KMS-11 (cell line): ENCODE results near the gene FCF1.

Experiments
- H2AFZ ChIP-seq: fragments of 200-600 bp; sonication (generic); 2 replicates; pipeline ENCODE4 v1.6.1; 2016; ENCODE audit warnings: antibody characterized with exemption, mixed run types, low read depth
- H3K27ac ChIP-seq: fragments of 200-600 bp; sonication (generic); 2 replicates; pipeline ENCODE4 v1.6.1; 2016; ENCODE audit warnings: mild to moderate bottlenecking, mixed run types
- H3K27me3 ChIP-seq: fragments of 200-600 bp; sonication (generic); 2 replicates; pipeline ENCODE4 v1.6.1; 2017; ENCODE audit warnings: mild to moderate bottlenecking, low read depth, mixed run types, moderate library complexity; ENCODE audit not compliant: insufficient read depth
- H3K36me3 ChIP-seq: fragments of 200-600 bp; sonication (generic); 2 replicates; pipeline ENCODE4 v1.6.1; 2017; ENCODE audit warnings: mild to moderate bottlenecking, mixed run types; ENCODE audit not compliant: insufficient read depth
- H3K4me1 ChIP-seq: fragments of 200-600 bp; sonication (generic); 2 replicates; pipeline ENCODE4 v1.6.1; 2016; ENCODE audit warnings: mild to moderate bottlenecking, low read depth, mixed run types; ENCODE audit not compliant: poor library complexity, severe bottlenecking
- H3K4me2 ChIP-seq: fragments of 200-600 bp; sonication (generic); 2 replicates; pipeline ENCODE4 v1.7.0; 2016; ENCODE audit warnings: mild to moderate bottlenecking, mixed run types
- H3K4me3 ChIP-seq: fragments of 200-600 bp; sonication (generic); IDR thresholded peaks from 2 replicates; pipeline ENCODE4 v1.6.1; 2017; ENCODE audit warnings: low read depth, low read length, mixed read lengths; ENCODE audit not compliant: insufficient read depth
- H3K79me2 ChIP-seq: fragments of 200-600 bp; sonication (generic); 2 replicates; pipeline ENCODE4 v1.6.1; 2016; ENCODE audit warnings: low read depth, mixed run types; ENCODE audit not compliant: insufficient read depth
- H3K9ac ChIP-seq: fragments of 200-600 bp; sonication (generic); 2 replicates; pipeline ENCODE4 v1.6.1; 2016; ENCODE audit warnings: mild to moderate bottlenecking, mixed run types
- H4K20me1 ChIP-seq: fragments of 200-600 bp; sonication (generic); 2 replicates; pipeline ENCODE4 v1.6.1; 2016; ENCODE audit warnings: mild to moderate bottlenecking, mixed run types; ENCODE audit not compliant: insufficient read depth
- TF ChIP-seq, protein P1 (sequence below): fragments of 200-600 bp; sonication (generic); conservative IDR thresholded peaks from 2 replicates; pipeline ENCODE4 v1.6.1; 2017; ENCODE audit warnings: low read depth, mild to moderate bottlenecking, antibody characterized with exemption, low read length, moderate library complexity, mixed read lengths

FCF1 gene

GRCh38 chr14:74669256-74669655 is 43.7 kb upstream of the FCF1 start:
- TF ChIP-seq, protein P1, sequence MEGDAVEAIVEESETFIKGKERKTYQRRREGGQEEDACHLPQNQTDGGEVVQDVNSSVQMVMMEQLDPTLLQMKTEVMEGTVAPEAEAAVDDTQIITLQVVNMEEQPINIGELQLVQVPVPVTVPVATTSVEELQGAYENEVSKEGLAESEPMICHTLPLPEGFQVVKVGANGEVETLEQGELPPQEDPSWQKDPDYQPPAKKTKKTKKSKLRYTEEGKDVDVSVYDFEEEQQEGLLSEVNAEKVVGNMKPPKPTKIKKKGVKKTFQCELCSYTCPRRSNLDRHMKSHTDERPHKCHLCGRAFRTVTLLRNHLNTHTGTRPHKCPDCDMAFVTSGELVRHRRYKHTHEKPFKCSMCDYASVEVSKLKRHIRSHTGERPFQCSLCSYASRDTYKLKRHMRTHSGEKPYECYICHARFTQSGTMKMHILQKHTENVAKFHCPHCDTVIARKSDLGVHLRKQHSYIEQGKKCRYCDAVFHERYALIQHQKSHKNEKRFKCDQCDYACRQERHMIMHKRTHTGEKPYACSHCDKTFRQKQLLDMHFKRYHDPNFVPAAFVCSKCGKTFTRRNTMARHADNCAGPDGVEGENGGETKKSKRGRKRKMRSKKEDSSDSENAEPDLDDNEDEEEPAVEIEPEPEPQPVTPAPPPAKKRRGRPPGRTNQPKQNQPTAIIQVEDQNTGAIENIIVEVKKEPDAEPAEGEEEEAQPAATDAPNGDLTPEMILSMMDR, result no peak
- Histone ChIP-seq H3K4me3 (no peak overlapping the region), H4K20me1 (no peaks in the 10 kb centered on the region), H3K36me3 (no peaks in the 10 kb centered on the region), H3K79me2 (no peaks in the 10 kb centered on the region), H3K4me1 (no peaks in the 10 kb centered on the region), H2AFZ (no peak overlapping the region), H3K4me2 (no peak overlapping the region), H3K27ac (no peak overlapping the region), H3K9ac (no peak overlapping the region), H3K27me3 (no peaks in the 10 kb centered on the region)

DNA sequence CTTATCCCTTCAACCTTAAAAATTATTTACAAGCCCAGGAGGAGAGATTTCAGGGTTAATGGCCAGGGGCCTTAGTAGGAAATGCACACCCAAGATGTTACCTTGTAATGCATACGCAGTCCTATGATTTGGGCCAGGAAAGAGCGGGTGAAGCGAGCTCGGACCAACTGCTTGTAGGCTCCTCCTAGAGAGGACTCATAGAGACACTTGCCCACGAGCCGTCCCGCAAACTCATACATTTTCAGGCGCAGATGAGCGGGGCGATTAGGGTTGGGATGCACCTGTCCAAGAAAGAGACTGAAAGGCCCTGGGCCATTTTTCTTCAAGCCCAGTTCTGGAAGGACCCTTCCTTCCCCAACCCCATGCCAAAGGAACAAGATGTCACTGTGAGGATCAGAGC is 43.1 kb upstream of the FCF1 start:
- H3K79me2 ChIP-seq, result no peaks in the 10 kb centered on the region
- H2AFZ ChIP-seq, result no peak overlapping the region
- H3K4me2 ChIP-seq, result no peak overlapping the region
- TF ChIP-seq, protein P1, result no peak
- no peak overlapping the region for H3K9ac ChIP-seq
- no peak overlapping the region for H3K4me3 ChIP-seq
- H3K36me3 ChIP-seq, result no peaks in the 10 kb centered on the region
- no peaks in the 10 kb centered on the region for H3K4me1 ChIP-seq
- no peaks in the 10 kb centered on the region for H4K20me1 ChIP-seq
- no peak overlapping the region for H3K27ac ChIP-seq
- no peaks in the 10 kb centered on the region for H3K27me3 ChIP-seq

DNA sequence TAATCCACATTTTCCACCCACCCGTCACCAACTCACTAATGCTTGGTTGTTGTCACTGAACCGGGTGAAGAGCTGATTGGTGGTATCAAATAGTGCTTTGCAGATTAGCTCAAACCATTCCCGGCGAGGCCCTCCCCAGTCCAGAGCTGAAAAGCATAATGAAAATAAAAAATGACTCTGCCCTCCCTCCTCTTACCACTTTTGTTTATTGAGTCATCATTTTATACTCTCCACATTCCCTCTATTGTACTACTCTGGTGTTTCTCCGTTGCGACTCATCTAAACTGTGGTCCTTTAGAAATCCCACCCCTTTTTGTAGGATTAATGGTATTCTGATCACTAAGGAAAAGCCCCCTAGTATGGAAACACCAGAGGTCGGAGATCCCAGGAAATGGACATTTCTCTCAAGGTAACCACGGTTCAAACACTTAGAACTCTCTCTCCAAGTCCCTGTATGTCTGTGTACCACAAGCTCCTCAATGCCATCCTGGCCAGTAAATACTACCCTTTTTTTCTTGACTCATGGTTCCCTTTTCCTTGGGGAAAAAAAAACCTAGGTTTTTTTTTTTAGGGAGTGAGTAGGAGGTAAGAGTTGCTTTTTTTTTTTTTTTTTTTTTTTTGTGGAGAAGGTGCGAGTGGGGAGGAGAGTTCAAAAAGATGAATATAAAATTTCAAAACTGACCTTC is 42.1 kb upstream of the FCF1 start:
- Histone ChIP-seq H3K4me2 (no peak overlapping the region), H3K9ac (no peak overlapping the region)

GRCh38 chr14:74671789-74672188 is 41.2 kb upstream of the FCF1 start:
- Histone ChIP-seq H3K79me2 (no peaks in the 10 kb centered on the region), H3K27me3 (no peaks in the 10 kb centered on the region), H3K27ac (no peak overlapping the region), H3K9ac (no peak overlapping the region), H2AFZ (no peak overlapping the region), H3K4me3 (no peak overlapping the region), H3K4me1 (no peaks in the 10 kb centered on the region), H3K4me2 (no peak overlapping the region), H4K20me1 (no peaks in the 10 kb centered on the region), H3K36me3 (no peaks in the 10 kb centered on the region)
- TF ChIP-seq, protein P1, result no peak

More for the DNA sequence above, 42.1 kb upstream of the FCF1 start:
- no peaks in the 10 kb centered on the region for H3K27me3 ChIP-seq
- no peak overlapping the region for H2AFZ ChIP-seq
- H4K20me1 ChIP-seq, result no peaks in the 10 kb centered on the region
- no peaks in the 10 kb centered on the region for H3K36me3 ChIP-seq
- TF ChIP-seq, protein P1, result no peak
- no peak overlapping the region for H3K27ac ChIP-seq
- H3K4me3 ChIP-seq, result no peak overlapping the region
- H3K4me1 ChIP-seq, result no peaks in the 10 kb centered on the region
- H3K79me2 ChIP-seq, result no peaks in the 10 kb centered on the region
